HG03520 (cell line): ENCODE measurements around the gene SELENOO.

ENCODE experiments used
- ATAC-seq: cut with Tn5 transposase; IDR thresholded peaks from one replicate; pipeline ENCODE4 v1.9.1; 2021; ENCODE audit warnings: mild to moderate bottlenecking, moderate library complexity; ENCODE audit not compliant: unreplicated experiment

The SELENOO gene

DNA sequence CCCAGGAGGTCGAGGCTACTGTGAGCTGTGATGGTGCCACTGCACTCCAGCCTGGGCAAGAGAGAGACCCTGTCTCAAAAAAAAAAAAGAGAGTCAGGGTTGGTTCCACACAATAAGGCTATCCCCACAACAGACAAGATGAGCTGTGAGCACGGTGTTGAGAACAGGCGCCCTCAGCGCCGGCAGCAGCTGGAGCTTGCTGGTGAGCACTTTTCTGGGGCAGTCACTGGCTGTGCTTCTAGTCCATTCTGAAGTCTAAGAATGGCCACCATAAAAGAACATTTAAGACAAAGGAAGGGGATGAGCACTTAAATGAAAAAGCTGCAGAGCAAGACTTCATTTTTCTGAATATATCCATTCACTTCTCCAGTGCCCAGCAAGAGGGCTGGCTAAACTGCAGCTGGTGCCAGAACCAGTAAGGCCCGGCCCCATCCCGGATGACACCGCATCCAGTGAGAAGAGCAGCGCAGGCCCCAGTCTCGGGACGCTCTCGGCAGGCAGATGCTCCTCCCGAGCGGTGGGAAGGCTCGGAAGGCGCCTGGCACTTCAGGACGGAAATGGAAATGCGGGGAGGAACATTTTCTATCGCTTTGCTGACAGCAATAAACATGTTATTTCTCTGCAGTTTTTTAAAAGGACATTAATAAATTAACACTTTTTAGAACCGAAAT lies 31.8 kb downstream of the SELENOO start:
- ATAC-seq, result no peak

GRCh38 chr22:50233223-50233622 lies 32.4 kb downstream of the SELENOO start:
- no peak for ATAC-seq

DNA sequence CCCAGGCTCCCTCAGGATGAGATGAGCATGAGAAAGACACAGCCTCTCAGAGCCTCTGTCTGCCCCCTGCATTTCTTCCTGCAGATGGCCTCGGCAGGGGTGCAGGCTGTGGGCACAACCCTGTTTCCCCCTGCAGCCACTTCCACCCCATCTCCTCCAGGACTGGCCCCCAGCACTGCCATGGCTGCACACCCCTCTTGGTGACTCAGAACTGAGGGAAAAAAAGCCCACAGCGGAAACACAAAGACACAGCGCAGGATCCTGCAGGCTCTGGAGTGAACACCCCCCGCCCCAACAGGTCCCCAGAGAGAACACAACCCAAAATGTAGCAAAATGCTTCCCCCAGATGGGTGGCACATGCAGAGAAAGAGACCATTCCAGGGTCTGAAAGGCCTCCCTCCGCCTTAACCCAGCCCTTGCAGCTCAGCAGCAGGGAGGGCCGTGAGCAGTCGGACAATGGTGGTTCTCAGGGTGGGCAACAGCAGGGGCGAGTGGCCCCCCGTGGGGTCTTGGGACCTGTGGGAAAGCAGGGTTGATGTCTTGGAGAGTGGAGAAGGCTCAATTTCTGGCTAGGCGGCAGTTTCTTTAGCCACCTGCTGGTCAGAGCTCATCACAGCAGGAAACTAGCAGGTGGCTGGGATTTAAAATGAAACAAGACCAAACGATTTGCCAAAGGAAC lies 36.1 kb downstream of the SELENOO start:
- ATAC-seq, result no peak

DNA sequence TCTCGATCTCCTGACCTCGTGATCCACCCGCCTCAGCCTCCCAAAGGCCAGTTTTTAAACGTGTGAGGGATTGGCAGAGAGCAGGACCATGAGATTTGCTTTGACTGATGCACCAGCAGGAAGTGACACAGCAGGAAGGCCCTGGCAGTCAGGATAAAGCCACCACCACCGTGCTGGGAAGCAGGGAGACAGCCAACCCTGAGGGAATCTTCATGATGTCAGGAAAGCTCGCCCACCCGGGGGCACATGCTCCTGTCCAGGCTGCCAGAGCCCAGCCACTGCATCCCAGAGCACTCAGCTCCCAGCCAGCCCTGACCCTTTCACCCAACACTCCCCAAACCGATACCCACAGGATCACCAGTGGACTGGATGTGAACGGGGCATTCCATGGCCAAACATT lies 37.9 kb downstream of the SELENOO start:
- ATAC-seq, result no peak

DNA sequence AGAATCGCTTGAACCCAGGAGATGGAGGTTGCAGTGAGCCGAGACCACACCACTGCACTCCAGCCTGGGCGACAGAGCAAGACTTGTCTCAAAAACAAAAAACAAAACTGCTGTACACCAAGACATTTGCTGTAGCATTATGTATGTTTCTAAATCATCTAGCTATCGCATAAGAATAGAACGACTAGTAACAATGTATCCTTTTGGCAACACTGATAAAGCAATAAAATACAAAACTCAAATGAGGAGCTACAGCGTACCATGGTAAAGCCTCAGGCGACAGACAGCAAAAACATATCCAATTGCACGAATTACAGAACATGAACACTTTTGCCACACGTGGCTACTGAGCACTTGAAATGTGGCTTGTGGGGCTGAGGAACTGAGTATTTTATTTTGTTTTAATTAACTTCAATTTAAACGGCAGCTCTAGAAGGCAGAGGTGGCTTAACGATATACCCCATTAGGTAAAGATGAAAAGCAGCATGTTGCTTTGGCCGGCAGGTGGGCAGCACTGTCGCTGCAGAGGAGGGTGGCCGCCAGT lies 41.7 kb downstream of the SELENOO start:
- ATAC-seq, result no peak

- no peak for ATAC-seq
Measured at GRCh38 chr22:50243685-50244419, 43.0 kb downstream of the SELENOO start.

- ATAC-seq, result peak; percentile 50
Measured at GRCh38 chr22:50244420-50245213, 43.8 kb downstream of the SELENOO start, which contains the start of gene TUBGCP6. TUBGCP6 (minus strand) TSS chr22:50245023; CDS start chr22:50244459, 564 bp downstream.

GRCh38 chr22:50245214-50246072 lies 44.6 kb downstream of the SELENOO start:
- no peak for ATAC-seq

GRCh38 chr22:50246242-50247175 lies 45.7 kb downstream of the SELENOO start:
- ATAC-seq, result no peak

DNA sequence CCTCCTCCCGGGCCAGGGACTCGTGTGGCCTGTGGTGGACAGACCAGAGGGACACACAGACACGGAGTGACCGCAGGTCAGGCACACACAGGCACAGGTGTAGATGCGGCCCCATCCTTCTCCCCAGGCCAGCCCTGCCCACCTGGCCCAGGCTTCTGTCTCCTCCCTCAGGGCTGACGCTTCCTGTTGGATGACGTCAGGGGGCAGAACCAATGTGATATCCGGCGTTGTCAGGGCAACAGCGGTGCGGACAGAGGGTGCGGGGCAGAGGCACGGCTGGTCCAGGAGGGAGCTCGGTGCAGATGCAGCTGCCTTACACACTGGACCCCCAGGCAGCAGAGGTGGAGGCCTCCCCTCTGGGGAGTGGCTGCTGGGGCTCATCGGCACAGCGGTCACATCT lies 46.9 kb downstream of the SELENOO start:
- no peak for ATAC-seq

DNA sequence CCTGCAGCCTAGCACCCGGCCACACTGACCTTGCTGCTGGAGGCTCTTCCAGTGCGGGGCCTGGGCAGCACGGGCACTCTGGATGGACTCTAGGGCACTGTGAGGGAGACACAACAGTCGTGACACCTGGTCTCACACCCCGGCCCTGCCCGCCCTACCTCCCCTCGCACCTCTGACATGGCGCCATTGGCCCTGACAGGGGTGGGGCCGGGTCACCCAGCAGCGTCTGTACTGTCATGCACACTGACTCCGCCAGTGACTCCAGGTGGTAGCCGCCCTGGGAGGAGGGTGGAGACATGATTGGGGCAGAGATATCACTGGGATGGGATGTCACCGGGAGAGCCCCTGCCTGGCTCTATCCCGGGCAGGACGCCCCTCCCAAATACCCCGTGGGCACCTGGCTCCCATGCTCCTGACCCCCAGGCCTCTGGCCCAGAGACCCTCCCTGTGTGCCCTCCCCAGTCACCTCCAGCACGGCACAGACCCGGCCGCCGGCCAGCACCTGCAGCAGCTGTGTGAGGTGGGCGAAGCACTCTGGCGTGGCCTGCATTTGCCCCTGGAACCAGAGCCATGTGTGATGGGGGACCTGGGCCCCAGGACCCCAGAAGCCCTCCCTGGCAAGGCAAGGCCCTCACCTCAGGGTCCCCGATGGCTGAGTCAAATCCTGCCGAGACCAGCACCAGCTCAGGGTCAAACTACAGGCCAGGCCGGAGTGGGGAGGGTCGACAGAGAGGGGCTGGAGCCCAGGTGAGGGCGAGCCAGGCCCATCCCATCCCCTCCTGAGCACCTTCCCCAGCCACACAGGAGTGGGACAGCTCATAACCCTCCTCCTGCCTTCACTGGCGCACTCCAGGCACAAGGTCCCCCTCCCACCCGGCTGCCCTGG lies 47.6 kb downstream of the SELENOO start:
- ATAC-seq, result no peak

- ATAC-seq, result no peak
Measured at GRCh38 chr22:50249341-50250248, 48.8 kb downstream of the SELENOO start.

DNA sequence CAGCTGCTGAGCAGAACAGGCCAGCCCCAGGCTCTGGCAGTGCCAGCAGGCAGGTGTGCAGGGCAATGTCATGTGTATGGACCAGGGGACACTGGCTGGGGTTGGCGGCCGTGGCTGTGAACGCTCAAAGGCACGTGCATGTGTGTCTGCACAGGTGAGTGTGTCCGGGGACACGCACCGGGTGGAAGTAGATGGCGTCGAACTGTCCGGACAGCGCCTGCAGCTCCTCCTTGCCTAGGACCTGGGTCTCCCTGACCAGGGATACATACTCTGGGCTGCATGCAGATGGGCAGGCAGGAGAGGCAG lies 49.4 kb downstream of the SELENOO start:
- no peak for ATAC-seq

DNA sequence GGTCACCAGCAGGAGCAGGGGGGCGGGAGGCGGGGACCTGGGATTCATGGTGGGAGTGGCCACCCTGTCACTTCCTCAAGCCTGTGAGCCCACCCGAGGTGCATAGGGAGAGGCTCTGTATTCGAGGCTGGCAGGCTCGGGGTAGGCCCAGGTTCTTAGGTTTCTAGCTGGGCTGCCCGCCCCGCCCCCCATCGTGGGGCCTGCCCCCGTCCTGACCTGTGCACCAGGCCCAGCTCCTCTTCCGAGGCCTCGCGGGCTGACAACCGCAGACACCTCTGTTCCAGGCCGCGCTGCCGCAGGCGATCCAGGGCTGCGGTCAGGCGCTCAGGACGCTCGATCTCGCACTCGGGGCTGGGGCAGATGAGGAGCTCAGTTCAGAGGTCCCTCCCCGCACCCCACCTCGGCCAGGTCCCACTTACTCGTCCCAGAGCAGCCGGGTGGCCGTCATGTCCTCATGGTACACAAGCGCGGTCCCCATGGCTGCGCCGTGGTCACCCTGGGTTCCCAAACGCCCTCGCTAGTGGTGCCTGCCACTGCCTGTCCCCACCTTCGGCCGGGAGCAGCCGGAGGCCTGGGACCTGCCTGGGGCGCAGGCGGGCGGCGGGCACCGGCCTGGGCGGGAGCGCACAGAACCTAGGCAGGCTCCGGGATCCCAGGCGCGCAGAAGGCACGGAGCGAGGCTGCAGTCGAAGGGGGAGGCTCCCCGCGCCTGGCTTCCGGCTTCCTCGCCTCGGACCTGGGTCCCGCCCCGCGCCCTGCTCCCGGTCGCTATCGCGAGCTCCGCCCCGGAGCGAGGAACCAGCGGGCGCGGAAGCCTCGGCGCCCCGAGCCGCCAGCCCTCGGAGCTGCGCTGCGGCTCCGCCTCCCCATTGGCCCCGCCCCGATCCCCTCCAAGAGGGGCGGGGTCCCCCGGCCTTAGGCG lies 50.0 kb downstream of the SELENOO start, which contains the start of gene HDAC10:
HDAC10 (minus strand) TSS at position 711 of the 922 bp plus-strand sequence; CDS start at position 478, 233 bp downstream.
- ATAC-seq, result peak; percentile 37

GRCh38 chr22:50251477-50252081 lies 50.8 kb downstream of the SELENOO start:
- no peak for ATAC-seq
